IMR-90 (cell line): Measurements from ENCODE around the gene FER1L5. TPM values are rescaled to one million over a fixed set of nuclear protein-coding genes. Genes with fewer than 3 reads are reported as not detected.

Source experiments
- ATAC-seq: fragments of 200-7000 bp; cut with Tn5 transposase; 2 replicates; pipeline ENCODE4 v1.9.1; 2020; ENCODE audit warnings: low read depth, mild to moderate bottlenecking, moderate library complexity
- BruUV-seq: library from RNA; stranded (reverse); fragments of 400-500 nt; replicated peaks from 2 replicates; lab custom pipeline; 2021; lab: Mats Ljungman, UMichigan
- CTCF ChIA-PET: fragments of 300-600 bp; formaldehyde crosslinking; extraction: SDS; loops from one replicate; lab custom pipeline; 2021; ENCODE audit warnings: antibody characterized with exemption; lab: Yijun Ruan, JAX
- POLR2A ChIA-PET: fragments of 300-600 bp; sonication (Branson Sonifier 250); formaldehyde crosslinking; loops from one replicate; lab custom pipeline; 2022; ENCODE audit warnings: antibody characterized with exemption; ENCODE audit not compliant: unreplicated experiment; lab: Charles Lee
- DNase-seq: peaks from one replicate; pipeline ENCODE4 v3.0.0; 2013
- H2AFZ ChIP-seq: replicated peaks from 2 replicates; pipeline ENCODE3; 2013; ENCODE audit warnings: low read length, mild to moderate bottlenecking; ENCODE audit not compliant: poor library complexity
- H2AK5ac ChIP-seq: 2 replicates; pipeline ENCODE4 v1.6.1; 2013; ENCODE audit warnings: low read depth, low read length, inconsistent platforms
- H2AK9ac ChIP-seq: replicated peaks from 2 replicates; pipeline ENCODE3; 2013; ENCODE audit warnings: mild to moderate bottlenecking, low read depth, low read length, moderate library complexity; ENCODE audit not compliant: poor library complexity
- H2BK120ac ChIP-seq: 2 replicates; pipeline ENCODE4 v1.6.1; 2013; ENCODE audit warnings: low read depth, low read length, inconsistent platforms
- H2BK15ac ChIP-seq: 3 replicates; pipeline ENCODE4 v1.6.1; 2013; ENCODE audit warnings: low read depth, low read length, inconsistent platforms
- H2BK20ac ChIP-seq: 2 replicates; pipeline ENCODE4 v1.6.1; 2013; ENCODE audit warnings: low read depth, mild to moderate bottlenecking, inconsistent platforms, low read length, moderate library complexity
- H2BK5ac ChIP-seq: 2 replicates; pipeline ENCODE4 v1.6.1; 2013; ENCODE audit warnings: mild to moderate bottlenecking, low read depth, low read length, inconsistent platforms; ENCODE audit not compliant: poor library complexity, severe bottlenecking
- H3K14ac ChIP-seq: replicated peaks from 2 replicates; pipeline ENCODE4 v1.6.1; 2013; ENCODE audit warnings: low read depth, low read length, inconsistent platforms
- H3K18ac ChIP-seq: 2 replicates; pipeline ENCODE4 v1.6.1; 2013; ENCODE audit warnings: low read depth, low read length, control low read depth
- H3K23ac ChIP-seq: 2 replicates; pipeline ENCODE4 v1.6.1; 2013; ENCODE audit warnings: low read depth, low read length, inconsistent platforms
- H3K27ac ChIP-seq: 2 replicates; pipeline ENCODE4 v1.5.1; 2013; ENCODE audit warnings: mild to moderate bottlenecking, control low read depth, low read length; ENCODE audit not compliant: insufficient read depth
- H3K27me3 ChIP-seq: 2 replicates; pipeline ENCODE4 v1.6.1; 2013; ENCODE audit warnings: low read length; ENCODE audit not compliant: control insufficient read depth, insufficient read depth
- H3K36me3 ChIP-seq: 2 replicates; pipeline ENCODE4 v1.6.1; 2013; ENCODE audit warnings: low read length, mixed read lengths; ENCODE audit not compliant: control insufficient read depth, insufficient read depth
- H3K4ac ChIP-seq: 2 replicates; pipeline ENCODE4 v1.6.1; 2013; ENCODE audit warnings: low read depth, low read length, inconsistent platforms
- H3K4me1 ChIP-seq: 2 replicates; pipeline ENCODE4 v1.6.1; 2013; ENCODE audit warnings: low read length, mixed read lengths; ENCODE audit not compliant: control insufficient read depth, insufficient read depth
- H3K4me2 ChIP-seq: 2 replicates; pipeline ENCODE4 v1.6.1; 2013; ENCODE audit warnings: low read depth, mild to moderate bottlenecking, control low read depth, low read length, moderate library complexity
- H3K4me3 ChIP-seq: 2 replicates; pipeline ENCODE4 v1.5.1; 2013; ENCODE audit warnings: low read depth, mild to moderate bottlenecking, control low read depth, low read length, moderate library complexity; ENCODE audit not compliant: insufficient read depth
- H3K56ac ChIP-seq: 2 replicates; pipeline ENCODE4 v1.6.1; 2013; ENCODE audit warnings: low read length, inconsistent platforms; ENCODE audit not compliant: insufficient read depth; ENCODE audit errors: extremely low read depth
- H3K79me1 ChIP-seq, 2 experiments: 2 replicates each; pipeline ENCODE4 v1.6.1; 2013; ENCODE audit warnings: low read length in 2 of 2, inconsistent platforms in 1 of 2, low read depth in 1 of 2
- H3K9ac ChIP-seq: 2 replicates; pipeline ENCODE4 v1.6.1; 2013; ENCODE audit warnings: low read depth, low read length, control low read depth
- H3K9me1 ChIP-seq: 2 replicates; pipeline ENCODE4 v1.6.1; 2013; ENCODE audit warnings: low read length, inconsistent platforms; ENCODE audit not compliant: insufficient read depth
- H3K9me3 ChIP-seq: 2 replicates; pipeline ENCODE4 v1.6.1; 2013; ENCODE audit warnings: low read length; ENCODE audit not compliant: control insufficient read depth, insufficient read depth
- H4K20me1 ChIP-seq: 2 replicates; pipeline ENCODE4 v1.6.1; 2013; ENCODE audit warnings: low read length, inconsistent platforms; ENCODE audit not compliant: insufficient read depth
- H4K5ac ChIP-seq: 2 replicates; pipeline ENCODE4 v1.6.1; 2013; ENCODE audit warnings: mild to moderate bottlenecking, low read depth, low read length, control low read depth
- H4K8ac ChIP-seq, 2 experiments: 2 replicates each; pipeline ENCODE4 v1.6.1; 2013; ENCODE audit warnings: low read depth in 2 of 2, low read length in 2 of 2, control low read depth in 1 of 2, inconsistent platforms in 1 of 2
- H4K91ac ChIP-seq: 2 replicates; pipeline ENCODE4 v1.6.1; 2013; ENCODE audit warnings: low read depth, low read length, inconsistent platforms; ENCODE audit not compliant: insufficient read depth
- CEBPB ChIP-seq: IDR thresholded peaks from 2 replicates; pipeline ENCODE4 v1.6.1; 2012; ENCODE audit warnings: low read depth, low read length, improper control_type of control experiment
- CHD1 ChIP-seq: IDR thresholded peaks from 2 replicates; pipeline ENCODE4 v1.6.1; 2012; ENCODE audit warnings: low read depth, low read length, improper control_type of control experiment
- FOS ChIP-seq: fragments of 150-350 bp; IDR thresholded peaks from 2 replicates; pipeline ENCODE4 v1.6.1; 2016; ENCODE audit warnings: low read depth, low read length
- MAFK ChIP-seq: IDR thresholded peaks from 2 replicates; pipeline ENCODE4 v1.6.1; 2012; ENCODE audit warnings: low read depth, low read length, improper control_type of control experiment
- MAZ ChIP-seq: IDR thresholded peaks from 2 replicates; pipeline ENCODE4 v1.6.1; 2012; ENCODE audit warnings: low read depth, mild to moderate bottlenecking, low read length, improper control_type of control experiment, moderate library complexity, borderline replicate concordance
- POLR2A ChIP-seq: IDR thresholded peaks from 2 replicates; pipeline ENCODE4 v1.6.1; 2012; ENCODE audit warnings: mild to moderate bottlenecking, low read depth, low read length
- RCOR1 ChIP-seq: IDR thresholded peaks from 2 replicates; pipeline ENCODE4 v1.6.1; 2012; ENCODE audit warnings: mild to moderate bottlenecking, low read length, improper control_type of control experiment; ENCODE audit not compliant: insufficient replicate concordance
- RFX5 ChIP-seq: IDR thresholded peaks from 2 replicates; pipeline ENCODE4 v1.8.0; 2012; ENCODE audit warnings: low read depth, mild to moderate bottlenecking, low read length, moderate library complexity
- SMC3 ChIP-seq: fragments of 150-350 bp; IDR thresholded peaks from 2 replicates; pipeline ENCODE4 v1.6.1; 2016; ENCODE audit warnings: low read depth, mild to moderate bottlenecking, antibody characterized with exemption, low read length, moderate library complexity
- WGBS, 2 experiments: methylation state at CpG; one replicate each; pipeline versions ENCODE4 v1.1.5 to v1.1.7; 2013; ENCODE audit warnings: missing lambda C conversion rate in 2 of 2; ENCODE audit not compliant: insufficient read length in 1 of 2; ENCODE audit errors: extremely low coverage in 2 of 2; 5-methylcytosine and 5-hydroxymethylcytosine counted together
- dilution Hi-C: fragments of 300-500 bp; cut with HindIII; formaldehyde crosslinking; loops from one replicate; pipeline ENCODE4 v1.14.3; 2018; ENCODE audit warnings: low sequenced_read_pairs; ENCODE audit not compliant: unreplicated experiment
- in situ Hi-C: fragments of 300-500 bp; cut with MboI; formaldehyde crosslinking; loops from 3 replicates; pipeline ENCODE4 v1.14.3; 2019; ENCODE audit warnings: low sequenced_read_pairs, inconsistent platforms, mixed read lengths
- intact Hi-C: fragments of 100-400 bp; cut with micrococcal nuclease; formaldehyde crosslinking; loops from 2 replicates; pipeline ENCODE4 v1.10.0; 2022
- polyA plus RNA-seq, 3 experiments: library from polyadenylated mRNA; depleted of rRNA; stranded (reverse); fragments of >200 nt; gene quantifications; 2 replicates each; pipeline ENCODE4 v1.2.3, GENCODE V29; 2012; ENCODE audit warnings: low replicate concordance in 1 of 3
- total RNA-seq: library from RNA; depleted of rRNA; stranded (reverse); fragments of >200 nt; gene quantifications from 2 replicates; pipeline ENCODE4 v1.2.3, GENCODE V29; 2012
- TF ChIP-seq, protein P1 (sequence below): conservative IDR thresholded peaks from 2 replicates; pipeline ENCODE4 v1.5.1; 2012; ENCODE audit warnings: mild to moderate bottlenecking, low read depth, low read length, improper control_type of control experiment
- TF ChIP-seq, protein P2 (sequence below): fragments of 150-350 bp; IDR thresholded peaks from 2 replicates; pipeline ENCODE4 v1.6.1; 2016; ENCODE audit warnings: low read depth, mild to moderate bottlenecking, low read length, moderate library complexity, borderline replicate concordance

Gene FER1L5
- total and polyA plus RNA-seq, 2 of the 4 experiments (the other 2 are of a cell fraction), result 0.15 to 0.36 TPM

DNA sequence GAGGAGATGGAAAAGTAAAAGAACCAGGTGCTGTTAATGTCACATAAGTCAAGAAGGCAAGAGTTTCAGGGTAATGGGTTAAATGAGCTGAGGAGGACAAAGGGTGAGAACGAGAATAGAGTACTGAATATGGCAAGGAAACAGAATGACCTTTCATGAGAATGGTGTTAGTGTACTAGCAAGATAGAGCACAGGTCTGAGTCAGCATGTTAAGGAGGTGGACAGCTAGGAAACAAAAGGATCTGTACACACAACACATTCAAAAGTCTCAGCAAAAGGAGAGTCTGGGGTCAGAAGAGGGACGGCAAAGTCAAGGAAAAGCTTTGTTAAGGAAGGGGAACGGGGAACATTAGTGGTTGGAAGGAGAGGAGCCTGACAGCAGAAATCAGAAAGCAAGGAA lies 68.4 kb downstream of the FER1L5 start:
- in situ Hi-C loops, result no loop called here

More for the DNA sequence above, 68.4 kb downstream of the FER1L5 start:
- intact Hi-C loops, result no loop called here
- H3K9ac ChIP-seq, result no peak overlapping the region
- H3K9me3 ChIP-seq, result no peaks in the 10 kb centered on the region
- no peak overlapping the region for H3K23ac ChIP-seq
- H3K36me3 ChIP-seq, result peaks cover 45% of the 10 kb centered on the region
- dilution Hi-C loops, result no loop called here
- ChIA-PET POLR2A (no interaction called here), CTCF (no interaction called here)
- no peak overlapping the region for H3K27ac ChIP-seq
- peaks cover 0 to 5% of the 10 kb centered on the region in 2 experiments; a peak in 1 of 4 replicates for H3K79me1 ChIP-seq
- no peak overlapping the region for H4K8ac ChIP-seq
- no peak overlapping the region for H2BK20ac ChIP-seq
- BruUV-seq, result no TSS peak
- no peaks in the 10 kb centered on the region for H4K20me1 ChIP-seq
- no peak overlapping the region for H3K18ac ChIP-seq
- H3K4ac ChIP-seq, result no peak overlapping the region
- TF ChIP-seq FOS (no peak), RFX5 (no peak), RCOR1 (no peak), SMC3 (no peak), CEBPB (no peak), CHD1 (no peak), MAFK (no peak), MAZ (no peak), POLR2A (no peak)
- TF ChIP-seq, protein P1, sequence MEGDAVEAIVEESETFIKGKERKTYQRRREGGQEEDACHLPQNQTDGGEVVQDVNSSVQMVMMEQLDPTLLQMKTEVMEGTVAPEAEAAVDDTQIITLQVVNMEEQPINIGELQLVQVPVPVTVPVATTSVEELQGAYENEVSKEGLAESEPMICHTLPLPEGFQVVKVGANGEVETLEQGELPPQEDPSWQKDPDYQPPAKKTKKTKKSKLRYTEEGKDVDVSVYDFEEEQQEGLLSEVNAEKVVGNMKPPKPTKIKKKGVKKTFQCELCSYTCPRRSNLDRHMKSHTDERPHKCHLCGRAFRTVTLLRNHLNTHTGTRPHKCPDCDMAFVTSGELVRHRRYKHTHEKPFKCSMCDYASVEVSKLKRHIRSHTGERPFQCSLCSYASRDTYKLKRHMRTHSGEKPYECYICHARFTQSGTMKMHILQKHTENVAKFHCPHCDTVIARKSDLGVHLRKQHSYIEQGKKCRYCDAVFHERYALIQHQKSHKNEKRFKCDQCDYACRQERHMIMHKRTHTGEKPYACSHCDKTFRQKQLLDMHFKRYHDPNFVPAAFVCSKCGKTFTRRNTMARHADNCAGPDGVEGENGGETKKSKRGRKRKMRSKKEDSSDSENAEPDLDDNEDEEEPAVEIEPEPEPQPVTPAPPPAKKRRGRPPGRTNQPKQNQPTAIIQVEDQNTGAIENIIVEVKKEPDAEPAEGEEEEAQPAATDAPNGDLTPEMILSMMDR, result no peak
- TF ChIP-seq, protein P2, sequence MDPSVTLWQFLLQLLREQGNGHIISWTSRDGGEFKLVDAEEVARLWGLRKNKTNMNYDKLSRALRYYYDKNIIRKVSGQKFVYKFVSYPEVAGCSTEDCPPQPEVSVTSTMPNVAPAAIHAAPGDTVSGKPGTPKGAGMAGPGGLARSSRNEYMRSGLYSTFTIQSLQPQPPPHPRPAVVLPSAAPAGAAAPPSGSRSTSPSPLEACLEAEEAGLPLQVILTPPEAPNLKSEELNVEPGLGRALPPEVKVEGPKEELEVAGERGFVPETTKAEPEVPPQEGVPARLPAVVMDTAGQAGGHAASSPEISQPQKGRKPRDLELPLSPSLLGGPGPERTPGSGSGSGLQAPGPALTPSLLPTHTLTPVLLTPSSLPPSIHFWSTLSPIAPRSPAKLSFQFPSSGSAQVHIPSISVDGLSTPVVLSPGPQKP, result no peak
- H3K56ac ChIP-seq, result no peak overlapping the region
- no peaks in the 10 kb centered on the region for H3K27me3 ChIP-seq
- H4K91ac ChIP-seq, result no peak overlapping the region
- no peak overlapping the region for H2AFZ ChIP-seq
- H3K14ac ChIP-seq, result no peak overlapping the region
- 86% methylated on average over 1 of the region's 3 CpGs; no CpG with 5 or more reads in 1 of the 2 experiments for WGBS, 2 experiments
- no peak overlapping the region for H2AK9ac ChIP-seq
- no peak overlapping the region for H2BK120ac ChIP-seq
- H4K5ac ChIP-seq, result no peak overlapping the region
- H3K4me2 ChIP-seq, result no peak overlapping the region
- ATAC-seq (no peak), DNase-seq (no peak)
- no peak overlapping the region for H2BK5ac ChIP-seq
- H3K4me1 ChIP-seq, result no peaks in the 10 kb centered on the region; the same call in 1 of the 2 replicates
- H3K4me3 ChIP-seq, result no peak overlapping the region
- H2BK15ac ChIP-seq, result no peak overlapping the region
- H3K9me1 ChIP-seq, result 0 out of 2 replicates have a peak, but pooled peaks cover 3% of the 10 kb centered on the region
- no peak overlapping the region for H2AK5ac ChIP-seq
